ENCODE results near the gene SUPT4H1.
A peak's percentile ranks its signal among the peaks of the same experiment; 100 is the strongest.
"Not testable (repeated sequence)": the region's sequence is repeated elsewhere in the genome, so short reads cannot be mapped to it uniquely, and the experiment has no call there.

Gene SUPT4H1

DNA sequence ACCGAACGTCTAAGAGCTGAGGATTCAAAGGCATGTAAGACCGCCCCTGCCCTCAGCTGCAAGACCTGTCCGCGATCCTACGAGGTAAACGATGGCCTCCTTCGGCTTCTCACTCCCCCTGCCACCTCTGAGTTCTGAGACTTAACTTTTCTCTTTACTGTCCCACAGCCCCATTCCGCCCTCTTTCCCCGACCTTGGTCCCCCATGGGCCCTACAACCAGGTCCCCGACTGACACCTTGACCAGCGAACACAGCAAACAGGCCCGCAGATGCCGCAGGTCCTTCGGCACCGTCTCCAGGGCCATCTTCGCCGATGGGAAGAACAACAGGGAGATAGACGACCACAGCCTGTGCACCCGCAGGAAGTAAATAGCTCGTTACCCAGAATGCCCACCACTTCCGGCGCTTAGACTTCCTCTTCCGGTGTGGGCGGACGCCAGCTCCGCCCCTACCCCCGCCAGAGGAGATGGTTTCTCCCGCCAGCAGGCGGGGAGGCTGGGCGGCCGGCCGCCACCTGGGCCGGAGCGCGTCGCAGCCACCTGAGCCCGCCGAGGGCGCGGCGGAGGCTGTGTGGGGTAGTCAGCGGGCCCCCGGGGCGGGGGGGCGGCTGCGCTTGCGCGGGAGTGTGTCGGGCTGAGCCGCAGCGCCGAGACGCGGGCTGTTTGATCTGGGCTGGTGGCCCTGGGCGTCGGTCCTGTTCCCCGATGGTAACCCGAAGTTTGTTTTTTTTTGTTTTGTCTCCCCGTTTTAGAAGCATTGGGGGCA is at the start of gene SUPT4H1:
Gene SUPT4H1 (minus strand): TSS at position 371 of the 765 bp plus-strand sequence. CDS start 66 bp downstream, at position 305.
- DNase-seq (ENCODE audit: low spot score) = peak; percentile 95

DNA sequence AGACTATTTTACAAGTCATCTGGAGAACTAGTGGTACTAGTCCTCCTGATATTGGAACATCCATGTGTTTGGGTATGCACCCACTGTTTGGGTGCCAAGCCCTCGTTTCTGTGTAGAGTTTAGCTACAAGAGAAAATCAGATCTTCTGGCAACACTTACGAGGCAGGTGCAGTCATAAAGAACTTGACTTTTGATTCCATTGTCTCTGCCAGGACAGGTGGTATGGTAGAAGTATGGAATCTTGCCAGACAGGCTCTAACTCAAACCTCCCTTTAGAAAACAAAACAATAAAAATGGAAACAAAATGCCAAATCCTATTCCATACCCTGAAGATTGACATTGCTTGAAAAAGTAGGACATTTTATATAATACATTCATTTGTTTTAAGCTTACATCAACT is 49.3 kb upstream of the SUPT4H1 start:
- DNase-seq (ENCODE audit: low spot score) = no peak

DNA sequence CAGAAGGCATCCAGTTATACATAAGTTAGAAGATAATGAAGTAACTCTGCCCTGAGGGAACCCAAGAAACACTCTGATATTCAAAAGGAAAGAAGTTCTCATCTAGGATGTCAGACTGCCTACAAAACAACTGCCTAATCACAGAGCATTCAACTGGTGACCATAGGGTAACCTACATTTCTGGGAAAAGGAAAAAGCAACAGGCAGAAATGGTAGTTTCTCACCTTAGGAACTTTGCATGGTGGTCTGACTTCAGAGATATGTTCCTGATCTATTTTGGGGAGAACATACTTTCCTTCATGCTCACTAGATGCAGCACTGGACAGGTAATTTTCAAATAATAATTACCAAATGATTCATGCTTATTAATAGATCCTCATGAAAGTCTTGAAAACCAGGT is 48.8 kb upstream of the SUPT4H1 start:
- DNase-seq (ENCODE audit: low spot score) = no peak

DNA sequence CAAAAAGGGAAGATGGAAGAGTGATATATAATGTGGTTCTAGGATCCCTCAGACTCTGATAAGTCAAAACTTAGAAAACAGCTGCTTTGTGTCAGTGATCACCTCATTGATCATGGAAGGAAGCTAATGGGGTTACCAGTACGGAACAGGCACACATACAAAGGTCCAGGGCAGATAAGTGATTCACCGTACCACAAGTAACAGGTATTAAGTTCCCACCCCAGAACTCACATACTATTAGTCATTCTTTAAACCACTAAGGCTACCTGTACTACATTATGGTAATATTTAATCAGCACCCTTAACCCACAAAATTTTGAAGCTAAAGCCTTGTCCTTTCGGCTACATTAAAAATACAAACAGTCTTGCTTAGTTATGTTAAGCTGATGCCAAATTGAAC is 48.0 kb upstream of the SUPT4H1 start:
- no peak for DNase-seq (ENCODE audit: low spot score)

DNA sequence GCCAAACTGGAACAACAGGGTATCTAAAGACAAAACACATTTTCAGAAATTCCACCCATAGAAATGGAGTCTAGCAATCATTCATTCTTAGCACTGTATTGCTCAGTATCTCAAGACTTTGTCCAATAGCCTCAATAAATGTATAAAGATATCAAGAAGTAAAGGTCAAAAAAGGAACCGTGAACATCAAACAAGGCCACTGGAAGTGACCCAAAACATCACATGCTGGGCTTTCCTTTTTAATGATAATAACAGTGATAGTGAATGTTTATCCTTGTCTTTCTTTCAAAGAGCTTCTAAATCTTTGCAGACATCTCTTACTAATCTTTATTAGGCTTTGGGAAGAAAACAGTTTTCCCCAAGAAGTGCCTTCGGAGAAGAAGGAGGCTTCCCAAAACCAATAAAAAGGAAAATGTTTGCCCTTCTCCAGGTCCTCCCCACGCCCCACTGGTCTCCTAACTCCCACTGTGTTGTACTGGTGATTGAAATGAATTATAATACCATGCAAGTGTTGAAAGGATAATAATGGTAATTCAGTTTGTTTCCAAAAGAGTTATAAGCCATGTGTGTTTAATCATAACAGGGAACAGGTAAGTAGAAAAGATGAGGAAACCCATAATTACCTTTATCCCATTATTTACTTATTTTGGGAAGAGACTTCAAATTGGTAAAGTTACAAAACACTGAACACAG is 46.7 kb upstream of the SUPT4H1 start:
- no peak for DNase-seq (ENCODE audit: low spot score)

DNA sequence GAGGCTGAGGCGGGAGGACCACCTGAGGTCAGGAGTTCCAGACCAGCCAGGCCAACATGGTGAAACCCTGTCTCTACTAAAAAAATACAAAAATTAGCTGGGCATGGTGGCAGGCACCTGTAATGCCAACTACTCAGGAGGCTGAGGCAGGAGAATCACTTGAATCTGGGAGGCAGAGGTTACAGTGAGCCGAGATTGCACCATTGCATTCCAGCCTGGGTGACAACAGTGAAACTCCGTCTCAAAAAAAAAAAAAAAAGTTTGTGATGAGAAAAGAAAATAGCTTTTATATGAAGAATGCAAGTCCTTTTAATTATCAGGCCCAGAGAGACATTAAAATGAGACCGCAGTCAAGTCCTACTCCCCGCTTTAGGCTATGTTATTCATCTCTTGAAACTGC is 45.4 kb upstream of the SUPT4H1 start:
- DNase-seq (ENCODE audit: low spot score) = not testable (repeated sequence)

DNA sequence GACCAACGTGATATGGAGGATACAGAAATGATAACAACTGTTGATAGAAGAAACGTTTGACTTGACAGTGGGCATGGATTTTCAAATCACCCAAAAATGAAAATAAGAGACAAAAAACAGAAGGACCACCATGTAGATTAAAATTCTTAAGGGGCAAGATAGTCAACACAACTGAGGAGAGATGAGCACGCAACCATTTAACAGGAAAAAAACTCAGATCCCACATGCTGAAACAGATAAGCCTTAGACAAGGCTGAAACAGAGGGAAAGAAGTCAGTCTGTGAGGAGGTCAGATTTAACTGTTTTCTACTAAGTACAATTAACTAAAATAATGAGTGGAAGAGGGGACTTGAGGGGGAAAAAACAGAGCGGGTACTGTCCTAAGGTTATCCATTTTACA is 44.2 kb upstream of the SUPT4H1 start:
- DNase-seq (ENCODE audit: low spot score) = no peak

DNA sequence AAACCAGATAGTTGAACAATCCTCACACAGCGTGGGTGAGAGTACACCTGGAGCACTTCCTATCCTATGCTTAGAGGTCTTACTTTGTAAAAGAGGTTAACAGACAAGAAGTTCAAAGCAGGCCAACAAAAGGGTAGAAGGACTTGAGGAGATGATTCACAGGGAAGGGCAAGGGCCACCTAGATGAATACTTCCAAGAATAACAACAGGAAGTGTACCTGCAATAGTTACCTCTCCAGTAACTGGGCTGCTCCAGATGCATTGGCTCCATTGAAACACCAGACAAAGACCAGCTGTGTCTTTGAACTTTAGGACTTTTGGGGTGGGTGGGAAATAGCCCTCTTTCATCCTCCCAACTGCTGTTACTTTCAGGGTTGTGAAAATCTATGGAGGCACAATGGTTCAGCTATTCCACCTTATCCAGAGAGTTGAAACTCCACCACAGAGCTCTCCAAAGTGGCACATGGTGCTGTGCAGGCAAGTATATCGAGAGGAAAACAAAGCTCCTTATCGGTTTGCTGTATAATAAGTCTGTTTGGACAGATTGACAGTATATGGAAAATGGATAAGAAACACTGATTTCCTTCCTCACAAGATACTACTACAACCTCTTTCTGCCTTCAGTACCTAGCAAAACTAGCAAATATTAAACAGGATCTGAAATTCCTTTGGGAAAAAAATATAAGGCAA is 42.7 kb upstream of the SUPT4H1 start:
- DNase-seq (ENCODE audit: low spot score) = no peak

DNA sequence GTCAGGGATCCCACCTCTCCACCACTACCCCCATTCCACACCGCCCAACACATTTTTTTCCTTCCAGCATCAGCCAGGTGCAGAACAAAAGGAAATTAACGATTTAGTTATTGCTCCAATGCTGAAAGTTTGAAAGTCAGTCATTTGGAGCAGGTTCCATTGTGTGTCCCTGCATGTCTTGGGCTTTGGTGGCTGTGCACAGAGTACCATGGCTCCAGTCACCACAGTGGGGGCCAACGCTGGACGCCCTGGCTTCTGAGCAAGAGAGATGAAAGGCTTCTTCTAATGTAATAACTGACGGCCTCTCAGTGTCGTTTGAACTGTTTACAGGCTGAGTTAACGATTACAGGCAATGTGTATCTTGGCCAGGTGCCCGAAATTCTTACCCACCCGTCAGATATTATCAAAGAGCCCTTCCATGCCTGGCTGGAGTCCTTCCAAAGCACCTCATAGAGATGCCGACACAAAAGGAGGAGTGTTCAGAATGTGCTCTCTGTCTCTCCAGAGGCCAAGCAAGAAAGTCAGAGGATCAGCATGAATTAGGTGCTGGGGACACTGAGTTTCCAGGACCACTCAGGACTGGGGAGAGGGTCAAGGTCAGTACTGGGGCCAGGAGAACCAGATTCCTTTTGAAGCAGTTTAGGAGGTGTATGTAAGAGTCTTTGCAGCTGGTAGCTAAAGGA is 39.4 kb upstream of the SUPT4H1 start:
- DNase-seq (ENCODE audit: low spot score) = no peak

DNA sequence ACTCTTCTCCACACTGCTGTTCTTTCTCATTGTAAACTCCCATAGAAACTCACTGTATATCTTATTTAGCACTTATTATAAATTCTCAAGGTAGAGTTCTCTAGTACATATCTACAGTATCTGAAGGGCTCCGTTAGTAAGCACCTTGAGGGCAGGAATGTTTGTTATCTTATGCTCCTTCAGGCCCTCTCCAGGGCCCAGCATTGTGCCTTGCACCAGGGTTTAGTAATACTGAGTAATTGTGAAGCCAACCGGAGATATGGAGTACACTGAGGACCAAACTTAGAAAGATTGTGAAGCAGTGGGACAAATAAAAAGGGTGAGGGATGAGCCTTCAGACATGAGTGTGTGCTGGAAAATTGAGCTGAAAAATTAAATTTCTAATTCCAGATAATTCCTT is 38.9 kb upstream of the SUPT4H1 start:
- no peak for DNase-seq (ENCODE audit: low spot score)

DNA sequence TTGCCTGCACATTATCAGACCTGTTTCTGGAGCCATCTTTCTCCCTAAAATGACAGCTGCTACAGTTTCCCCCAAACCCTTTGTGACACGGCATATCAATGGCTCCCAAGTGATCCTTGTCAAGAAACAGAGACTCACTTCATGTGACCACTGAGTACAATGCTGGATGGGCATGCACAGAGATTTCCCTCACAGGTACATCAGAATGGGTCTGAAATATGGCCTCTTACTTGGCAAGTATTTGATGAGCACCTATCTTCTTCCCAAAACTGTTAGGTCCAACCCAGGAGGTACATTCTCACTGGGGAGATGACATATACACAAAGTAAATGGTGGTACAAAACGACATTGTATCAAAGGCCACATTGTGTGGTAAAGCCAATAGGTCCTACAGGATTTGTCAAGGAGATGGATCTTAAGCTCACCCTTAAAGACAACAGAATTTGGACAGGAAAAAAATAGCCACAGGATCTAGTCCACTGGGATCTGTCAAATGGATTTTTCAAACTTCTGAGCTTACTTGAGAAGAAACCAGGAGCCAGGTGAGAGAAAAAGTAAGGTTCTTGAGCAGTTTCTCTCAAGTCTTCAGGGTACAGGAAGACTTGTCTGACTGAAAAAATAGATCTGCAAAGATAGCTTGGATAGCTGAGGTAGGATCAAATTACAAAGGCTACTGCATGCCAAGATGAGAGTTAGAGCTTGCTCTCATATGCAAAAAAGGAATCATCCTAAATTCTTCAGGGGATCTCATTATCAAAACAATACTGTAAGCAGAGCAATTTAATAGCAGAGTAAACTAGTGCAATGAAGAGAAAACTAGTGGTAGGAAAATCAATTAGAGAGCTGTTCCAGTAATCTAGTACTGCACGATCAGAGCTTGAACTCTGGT is 36.5 kb upstream of the SUPT4H1 start:
- no peak for DNase-seq (ENCODE audit: low spot score)

DNA sequence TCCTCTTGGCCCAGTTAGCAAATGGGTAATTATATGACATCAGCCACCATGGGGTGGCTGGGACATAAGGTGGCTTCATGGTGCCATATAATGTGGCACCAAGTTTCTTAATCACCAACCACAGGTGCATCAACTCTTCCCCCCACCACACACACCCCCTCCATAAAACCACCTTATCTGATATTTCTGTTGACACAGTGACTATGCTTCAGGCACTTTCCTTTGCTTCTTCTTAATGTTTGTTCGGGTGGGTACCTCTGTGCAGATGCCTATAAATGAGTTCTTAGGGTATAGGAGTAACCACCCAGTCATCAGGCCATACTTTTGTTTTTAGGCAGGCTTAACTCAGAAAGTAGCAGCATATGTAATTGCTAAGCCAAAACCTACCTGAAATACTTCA is 35.8 kb upstream of the SUPT4H1 start:
- DNase-seq (ENCODE audit: low spot score) = no peak

DNA sequence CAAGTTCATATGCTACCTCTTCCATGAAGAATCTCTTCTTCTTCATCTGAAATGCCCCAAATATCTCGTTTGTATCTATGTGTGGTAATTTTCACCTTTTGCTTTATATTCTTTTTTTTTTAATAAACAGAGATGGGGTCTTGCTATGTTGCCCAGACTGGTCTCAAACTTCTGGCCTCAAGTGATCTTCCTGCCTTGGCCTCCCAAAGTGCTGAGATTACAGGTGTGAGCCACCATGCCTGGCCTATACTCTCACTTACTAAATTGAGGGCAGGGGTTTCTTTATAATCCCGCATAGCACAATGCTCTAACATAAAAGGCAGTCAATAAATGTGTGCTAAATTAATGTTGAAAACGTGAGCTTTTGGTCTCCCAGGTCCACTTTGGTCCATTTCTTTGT is 34.7 kb upstream of the SUPT4H1 start:
- DNase-seq (ENCODE audit: low spot score) = no peak

DNA sequence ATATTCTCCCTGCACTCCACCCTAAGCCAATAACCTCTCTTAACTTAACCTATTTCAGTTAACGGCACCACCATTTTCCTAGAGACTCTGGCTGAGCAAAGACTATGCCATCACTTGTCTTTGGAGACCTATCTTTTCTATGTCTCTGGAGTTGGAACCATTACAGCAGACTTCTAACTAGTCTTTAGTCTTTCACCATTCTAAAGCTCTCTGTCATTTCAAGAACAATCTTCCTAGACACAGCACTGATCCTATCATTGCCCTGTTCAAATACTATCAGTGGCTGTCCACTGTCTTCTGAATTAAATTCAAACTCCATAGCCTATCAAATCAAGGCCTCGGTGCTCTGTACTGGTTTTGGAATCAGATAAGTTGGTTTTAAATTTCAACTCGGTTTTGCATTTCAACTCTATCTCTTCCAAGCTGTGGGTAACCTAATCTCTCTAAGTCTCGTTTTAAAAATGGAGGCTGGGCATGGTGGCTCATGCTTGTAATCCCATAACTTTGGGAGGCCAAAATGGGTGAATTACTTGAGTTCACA is 33.4 kb upstream of the SUPT4H1 start:
- no peak for DNase-seq (ENCODE audit: low spot score)

DNA sequence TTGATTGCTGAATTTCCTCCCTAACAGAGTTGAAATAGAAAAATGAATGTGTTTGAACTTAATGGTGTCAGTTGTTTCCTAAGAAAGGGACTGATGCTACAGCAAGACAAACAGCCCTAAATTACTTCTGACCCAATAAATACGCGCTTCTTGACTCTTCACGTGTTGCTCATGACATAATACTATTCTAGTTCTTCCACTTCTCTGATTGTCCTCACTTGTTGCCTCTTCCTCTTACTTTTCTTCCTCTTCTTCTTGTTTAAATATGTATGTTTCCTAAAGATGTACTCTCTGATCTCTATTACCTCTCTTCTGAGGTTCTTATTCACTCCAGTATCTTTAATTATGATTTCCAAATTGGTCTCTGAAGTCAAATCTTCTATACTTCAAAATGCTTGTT is 32.9 kb upstream of the SUPT4H1 start:
- no peak for DNase-seq (ENCODE audit: low spot score)

DNA sequence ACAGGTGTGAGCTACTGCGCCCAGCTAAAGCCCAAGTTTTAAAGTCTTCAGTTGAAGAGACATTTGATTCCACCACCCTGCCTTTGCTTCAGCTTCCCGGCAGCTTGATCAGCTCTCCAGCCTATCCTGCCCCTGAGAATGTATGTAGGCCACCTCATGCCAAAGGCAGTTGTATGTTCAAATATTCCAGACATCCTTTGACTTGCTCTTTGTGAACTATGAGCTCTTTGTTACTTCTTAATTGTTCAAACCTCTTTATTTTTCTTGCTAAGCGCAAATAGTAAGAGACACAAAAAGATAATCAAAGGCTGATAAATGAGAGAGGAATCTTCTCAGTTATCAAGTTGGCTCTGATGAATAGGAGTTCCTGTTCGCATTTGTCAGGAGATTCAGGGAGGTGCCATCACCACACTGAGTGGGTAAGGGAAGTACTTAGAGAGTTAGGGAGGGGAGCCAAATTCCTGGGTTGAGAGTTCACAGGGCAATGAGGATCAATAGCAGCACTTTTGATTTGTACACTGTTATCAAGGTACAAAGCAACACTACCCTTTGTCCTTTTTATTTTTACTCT is 32.0 kb upstream of the SUPT4H1 start:
- DNase-seq (ENCODE audit: low spot score) = no peak

DNA sequence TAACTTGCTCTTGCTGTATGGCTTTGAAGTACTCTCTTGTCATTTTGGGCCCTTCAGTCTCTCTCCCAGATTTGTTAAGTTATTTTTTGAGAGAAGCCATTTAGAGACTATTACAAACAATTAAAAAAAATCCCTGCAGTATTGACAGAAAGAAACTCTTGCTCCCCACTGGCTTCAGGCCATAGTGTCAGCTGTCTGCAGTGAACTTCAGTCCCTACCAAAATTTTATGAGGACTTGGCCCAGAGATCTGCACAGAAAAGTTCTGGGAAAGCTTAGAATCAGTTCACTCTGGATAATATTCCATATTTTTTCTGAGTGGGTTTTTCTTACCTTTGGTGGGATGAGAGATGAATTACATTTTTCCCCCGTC is 30.9 kb upstream of the SUPT4H1 start:
- no peak for DNase-seq (ENCODE audit: low spot score)

DNA sequence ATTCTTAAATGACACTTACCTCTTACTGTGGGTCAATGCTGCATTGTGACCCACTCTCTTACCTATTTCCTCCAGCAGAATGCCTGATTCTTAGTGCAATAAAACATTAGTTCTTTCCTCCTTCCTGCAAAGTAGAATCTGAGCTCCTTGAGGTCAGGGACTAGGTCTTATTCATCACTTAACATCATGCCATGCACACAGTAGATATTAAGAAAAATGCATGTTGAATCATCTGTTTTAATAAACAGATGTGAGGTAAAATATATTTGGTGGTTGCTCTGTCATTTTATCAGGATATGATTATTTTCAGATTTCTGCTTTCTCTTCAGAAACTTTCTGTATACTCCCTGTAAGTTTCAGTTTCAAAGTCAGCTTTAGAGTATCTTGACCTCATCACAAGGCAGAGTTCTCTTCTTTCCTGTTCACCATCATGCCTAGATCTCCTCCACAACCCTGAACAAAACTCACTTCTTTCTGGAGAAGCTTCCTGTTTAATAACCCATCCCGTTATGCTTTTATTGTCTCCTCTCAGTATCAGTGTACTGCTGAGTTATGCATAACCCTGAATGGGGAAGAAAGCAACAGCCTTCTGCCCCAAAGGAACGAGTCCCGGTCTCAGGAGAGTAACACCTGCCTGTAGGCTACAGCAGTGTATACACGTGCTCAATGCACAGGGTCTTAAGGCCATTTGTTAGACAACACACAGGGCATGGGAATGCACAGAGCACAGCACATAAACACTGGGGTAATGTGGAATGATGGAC is 30.3 kb upstream of the SUPT4H1 start:
- no peak for DNase-seq (ENCODE audit: low spot score)

DNA sequence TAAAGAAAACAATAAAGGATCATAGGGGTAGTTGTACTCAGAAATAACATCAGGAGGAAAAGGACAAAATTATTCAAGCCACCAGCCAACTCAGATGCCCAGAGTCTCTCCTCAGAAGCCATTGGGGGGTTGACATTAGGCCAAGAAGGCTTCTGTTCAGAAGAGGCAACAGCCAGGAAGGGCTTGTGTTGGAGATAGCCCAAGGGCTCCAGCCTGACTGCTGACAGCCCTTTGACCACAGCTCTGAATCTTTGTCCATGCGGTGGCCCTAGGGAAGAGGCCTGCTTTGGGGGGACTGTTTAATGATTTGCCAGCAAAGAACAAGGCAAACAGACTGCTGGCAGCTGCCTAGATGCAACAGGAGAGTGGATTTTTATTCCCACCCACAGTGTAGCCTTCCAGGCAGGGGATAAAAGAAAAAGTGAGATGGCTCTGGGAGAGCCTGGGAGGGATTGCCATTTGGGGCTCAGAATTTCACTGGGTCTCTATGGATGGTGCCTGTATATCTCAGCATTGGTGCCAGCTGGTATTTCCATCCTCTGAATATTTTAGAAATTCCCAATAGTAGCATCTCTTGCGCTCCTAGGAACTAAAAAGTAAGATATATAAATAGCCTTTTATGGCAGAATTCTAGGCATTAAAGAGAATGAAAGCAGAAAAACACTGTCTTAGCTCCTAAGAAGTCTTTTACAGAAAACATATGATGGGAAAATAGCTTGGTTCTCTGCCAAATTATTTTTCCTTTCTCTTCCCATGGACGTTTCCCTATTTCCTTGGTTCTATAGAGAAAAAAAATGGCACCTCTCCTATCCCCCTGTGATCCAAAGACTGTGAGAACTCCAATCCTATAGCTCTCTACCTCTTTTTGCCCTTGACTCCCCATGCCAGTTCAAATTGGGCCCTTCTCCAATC is 29.4 kb upstream of the SUPT4H1 start:
- no peak for DNase-seq (ENCODE audit: low spot score)

All from CD4-positive, alpha-beta T cell treated with Interleukin-15 for 4 hours (primary cell).